ENCODE results near the gene SEL1L2.
"Not testable (repeated sequence)": the region's sequence is repeated elsewhere in the genome, so short reads cannot be mapped to it uniquely, and the experiment has no call there.

SEL1L2 gene

GRCh38 chr20:13991955-13992354, 1.5 kb upstream of the SEL1L2 start:
- H3K4me1 ChIP-seq (ENCODE audit: control insufficient read depth, insufficient read depth, low read length); H3K36me3 ChIP-seq (ENCODE audit: control insufficient read depth, insufficient read depth, low read length); H3K4me3 ChIP-seq (ENCODE audit: low read depth, low read length); H3K9me3 ChIP-seq (ENCODE audit: control insufficient read depth, insufficient read depth, low read depth, low read length); H3K27ac ChIP-seq (ENCODE audit: low read depth, low read length); H3K9ac ChIP-seq (ENCODE audit: low read length): not testable (repeated sequence)
- peaks cover 13% of the 10 kb centered on the region for H3K27me3 ChIP-seq (ENCODE audit: control insufficient read depth, insufficient read depth, low read length)

- Histone ChIP-seq H3K4me3 (ENCODE audit: low read depth, low read length) (no peak overlapping the region), H3K9me3 (ENCODE audit: control insufficient read depth, insufficient read depth, low read depth, low read length) (no peaks in the 10 kb centered on the region; the same call in 1 of the 2 replicates), H3K4me1 (ENCODE audit: control insufficient read depth, insufficient read depth, low read length) (0 out of 2 replicates have a peak, but pooled peaks cover 3% of the 10 kb centered on the region), H3K27me3 (ENCODE audit: control insufficient read depth, insufficient read depth, low read length) (peaks cover 6% of the 10 kb centered on the region), H3K36me3 (ENCODE audit: control insufficient read depth, insufficient read depth, low read length) (no peaks in the 10 kb centered on the region), H3K27ac (ENCODE audit: low read depth, low read length) (no peak overlapping the region), H3K9ac (ENCODE audit: low read length) (no peak overlapping the region)
Measured at GRCh38 chr20:13991311-13991710, 897 bp upstream of the SEL1L2 start.

GRCh38 chr20:13984211-13984610, 6.2 kb downstream of the SEL1L2 start:
- no peaks in the 10 kb centered on the region for H3K36me3 ChIP-seq (ENCODE audit: control insufficient read depth, insufficient read depth, low read length)
- no peak overlapping the region for H3K9ac ChIP-seq (ENCODE audit: low read length)
- no peaks in the 10 kb centered on the region for H3K4me1 ChIP-seq (ENCODE audit: control insufficient read depth, insufficient read depth, low read length)
- H3K9me3 ChIP-seq (ENCODE audit: control insufficient read depth, insufficient read depth, low read depth, low read length), result no peaks in the 10 kb centered on the region
- H3K4me3 ChIP-seq (ENCODE audit: low read depth, low read length), result no peak overlapping the region
- no peaks in the 10 kb centered on the region for H3K27me3 ChIP-seq (ENCODE audit: control insufficient read depth, insufficient read depth, low read length)
- no peak overlapping the region for H3K27ac ChIP-seq (ENCODE audit: low read depth, low read length)

DNA sequence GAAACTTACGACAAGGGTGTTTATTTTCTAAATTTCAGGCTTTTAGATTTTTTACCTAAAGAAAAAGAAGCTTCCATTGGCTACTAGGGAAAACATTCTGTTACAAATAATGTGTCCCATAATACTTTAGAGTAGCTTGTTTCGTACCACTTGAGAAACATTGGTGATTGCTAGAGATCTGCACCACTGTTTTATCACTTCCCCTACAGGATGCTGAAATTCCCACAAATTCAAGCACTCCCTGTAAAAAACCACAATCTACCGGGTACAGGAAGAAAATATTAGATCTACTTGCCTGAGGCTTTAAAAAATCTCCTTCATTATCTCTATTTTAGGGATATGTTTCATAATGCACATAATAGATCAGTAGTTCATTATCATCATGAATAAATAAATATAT, 29.9 kb downstream of the SEL1L2 start:
- Histone ChIP-seq H3K27me3 (ENCODE audit: control insufficient read depth, insufficient read depth, low read length) (no peaks in the 10 kb centered on the region), H3K9ac (ENCODE audit: low read length) (no peak overlapping the region), H3K4me3 (ENCODE audit: low read depth, low read length) (no peak overlapping the region), H3K9me3 (ENCODE audit: control insufficient read depth, insufficient read depth, low read depth, low read length) (no peaks in the 10 kb centered on the region), H3K36me3 (ENCODE audit: control insufficient read depth, insufficient read depth, low read length) (no peaks in the 10 kb centered on the region), H3K27ac (ENCODE audit: low read depth, low read length) (no peak overlapping the region), H3K4me1 (ENCODE audit: control insufficient read depth, insufficient read depth, low read length) (no peaks in the 10 kb centered on the region)

- Histone ChIP-seq H3K9me3 (ENCODE audit: control insufficient read depth, insufficient read depth, low read depth, low read length) (no peaks in the 10 kb centered on the region), H3K27me3 (ENCODE audit: control insufficient read depth, insufficient read depth, low read length) (no peaks in the 10 kb centered on the region), H3K9ac (ENCODE audit: low read length) (no peak overlapping the region), H3K4me3 (ENCODE audit: low read depth, low read length) (no peak overlapping the region), H3K4me1 (ENCODE audit: control insufficient read depth, insufficient read depth, low read length) (no peaks in the 10 kb centered on the region), H3K36me3 (ENCODE audit: control insufficient read depth, insufficient read depth, low read length) (no peaks in the 10 kb centered on the region), H3K27ac (ENCODE audit: low read depth, low read length) (no peak overlapping the region)
Measured at GRCh38 chr20:13960119-13960518, 30.3 kb downstream of the SEL1L2 start.

GRCh38 chr20:13953227-13953626, 37.2 kb downstream of the SEL1L2 start:
- Histone ChIP-seq H3K36me3 (ENCODE audit: control insufficient read depth, insufficient read depth, low read length) (no peaks in the 10 kb centered on the region), H3K27ac (ENCODE audit: low read depth, low read length) (no peak overlapping the region), H3K9me3 (ENCODE audit: control insufficient read depth, insufficient read depth, low read depth, low read length) (no peaks in the 10 kb centered on the region), H3K4me3 (ENCODE audit: low read depth, low read length) (no peak overlapping the region), H3K27me3 (ENCODE audit: control insufficient read depth, insufficient read depth, low read length) (no peaks in the 10 kb centered on the region), H3K4me1 (ENCODE audit: control insufficient read depth, insufficient read depth, low read length) (no peaks in the 10 kb centered on the region), H3K9ac (ENCODE audit: low read length) (no peak overlapping the region)

GRCh38 chr20:13947719-13948118, 42.7 kb downstream of the SEL1L2 start:
- no peaks in the 10 kb centered on the region for H3K27me3 ChIP-seq (ENCODE audit: control insufficient read depth, insufficient read depth, low read length)
- no peaks in the 10 kb centered on the region for H3K36me3 ChIP-seq (ENCODE audit: control insufficient read depth, insufficient read depth, low read length)
- 0 out of 2 replicates have a peak, but pooled peaks cover 3% of the 10 kb centered on the region for H3K9me3 ChIP-seq (ENCODE audit: control insufficient read depth, insufficient read depth, low read depth, low read length)
- H3K4me3 ChIP-seq (ENCODE audit: low read depth, low read length), result no peak overlapping the region
- H3K4me1 ChIP-seq (ENCODE audit: control insufficient read depth, insufficient read depth, low read length), result no peaks in the 10 kb centered on the region
- H3K27ac ChIP-seq (ENCODE audit: low read depth, low read length), result no peak overlapping the region
- no peak overlapping the region for H3K9ac ChIP-seq (ENCODE audit: low read length)

DNA sequence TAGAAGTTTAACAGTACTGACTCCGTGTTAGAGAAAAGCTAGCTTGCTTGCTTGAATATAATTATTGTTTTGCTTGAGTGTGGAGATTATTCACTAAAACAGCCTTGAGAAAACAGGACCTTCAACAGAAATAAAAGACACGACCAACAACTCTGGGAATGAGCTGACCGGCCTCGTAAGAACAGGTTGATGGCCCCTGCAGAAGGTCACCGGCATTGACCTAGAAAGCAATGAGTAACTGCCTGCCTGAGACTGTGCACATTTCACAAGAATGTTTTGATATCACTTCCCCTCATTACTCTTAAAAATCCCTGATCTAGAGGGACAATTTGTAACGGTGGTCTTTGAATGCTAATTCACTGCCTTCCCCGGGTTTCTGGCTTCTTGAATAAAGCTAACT, 49.4 kb downstream of the SEL1L2 start:
- Histone ChIP-seq H3K4me1 (ENCODE audit: control insufficient read depth, insufficient read depth, low read length) (no peaks in the 10 kb centered on the region), H3K27me3 (ENCODE audit: control insufficient read depth, insufficient read depth, low read length) (no peaks in the 10 kb centered on the region), H3K9ac (ENCODE audit: low read length) (no peak overlapping the region), H3K9me3 (ENCODE audit: control insufficient read depth, insufficient read depth, low read depth, low read length) (peaks cover 6% of the 10 kb centered on the region; the same call in 1 of the 2 replicates), H3K36me3 (ENCODE audit: control insufficient read depth, insufficient read depth, low read length) (no peaks in the 10 kb centered on the region), H3K27ac (ENCODE audit: low read depth, low read length) (no peak overlapping the region), H3K4me3 (ENCODE audit: low read depth, low read length) (no peak overlapping the region)

GRCh38 chr20:13936781-13937576, 53.4 kb downstream of the SEL1L2 start:
- Histone ChIP-seq H3K4me1 (ENCODE audit: control insufficient read depth, insufficient read depth, low read length) (no peaks in the 10 kb centered on the region), H3K36me3 (ENCODE audit: control insufficient read depth, insufficient read depth, low read length) (no peaks in the 10 kb centered on the region)

GRCh38 chr20:13934992-13935894, 55.2 kb downstream of the SEL1L2 start:
- H3K27me3 ChIP-seq (ENCODE audit: control insufficient read depth, insufficient read depth, low read length), result no peaks in the 10 kb centered on the region

More at GRCh38 chr20:13936781-13937576, 53.4 kb downstream of the SEL1L2 start:
- peaks cover 6% of the 10 kb centered on the region; the same call in 1 of the 2 replicates for H3K9me3 ChIP-seq (ENCODE audit: control insufficient read depth, insufficient read depth, low read depth, low read length)
- H3K4me3 ChIP-seq (ENCODE audit: low read depth, low read length), result no peak overlapping the region
- H3K27ac ChIP-seq (ENCODE audit: low read depth, low read length), result no peak overlapping the region
- H3K27me3 ChIP-seq (ENCODE audit: control insufficient read depth, insufficient read depth, low read length), result no peaks in the 10 kb centered on the region
- H3K9ac ChIP-seq (ENCODE audit: low read length), result no peak overlapping the region

DNA sequence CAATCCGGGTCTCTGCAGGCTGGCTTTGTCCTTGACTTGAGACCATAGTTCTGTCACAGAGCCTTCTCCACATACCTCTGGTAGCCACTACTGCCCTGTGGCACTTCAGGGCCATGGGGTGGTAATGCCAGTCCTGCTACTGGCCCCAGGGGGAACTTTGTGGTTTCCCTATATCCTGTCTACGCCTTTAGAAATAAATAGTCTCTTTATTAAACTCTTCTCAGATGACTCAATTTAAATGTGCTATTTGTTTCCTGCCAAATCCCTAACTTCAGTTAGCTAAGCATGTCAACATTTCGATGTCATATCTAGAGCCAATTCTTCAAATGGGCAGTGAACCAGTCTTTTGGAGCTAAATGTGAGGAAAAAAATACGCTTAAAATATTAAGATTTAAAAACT, 60.1 kb downstream of the SEL1L2 start:
- H3K9ac ChIP-seq (ENCODE audit: low read length), result no peak overlapping the region
- H3K4me3 ChIP-seq (ENCODE audit: low read depth, low read length), result no peak overlapping the region

More at GRCh38 chr20:13934992-13935894, 55.2 kb downstream of the SEL1L2 start:
- Histone ChIP-seq H3K9ac (ENCODE audit: low read length) (no peak overlapping the region), H3K27ac (ENCODE audit: low read depth, low read length) (no peak overlapping the region), H3K9me3 (ENCODE audit: control insufficient read depth, insufficient read depth, low read depth, low read length) (peaks cover 6% of the 10 kb centered on the region; the same call in 1 of the 2 replicates), H3K4me3 (ENCODE audit: low read depth, low read length) (no peak overlapping the region), H3K36me3 (ENCODE audit: control insufficient read depth, insufficient read depth, low read length) (no peaks in the 10 kb centered on the region), H3K4me1 (ENCODE audit: control insufficient read depth, insufficient read depth, low read length) (no peaks in the 10 kb centered on the region)

More for the DNA sequence above, 60.1 kb downstream of the SEL1L2 start:
- no peak overlapping the region for H3K27ac ChIP-seq (ENCODE audit: low read depth, low read length)
- H3K36me3 ChIP-seq (ENCODE audit: control insufficient read depth, insufficient read depth, low read length), result no peaks in the 10 kb centered on the region
- H3K4me1 ChIP-seq (ENCODE audit: control insufficient read depth, insufficient read depth, low read length), result no peaks in the 10 kb centered on the region
- no peaks in the 10 kb centered on the region for H3K27me3 ChIP-seq (ENCODE audit: control insufficient read depth, insufficient read depth, low read length)
- H3K9me3 ChIP-seq (ENCODE audit: control insufficient read depth, insufficient read depth, low read depth, low read length), result no peaks in the 10 kb centered on the region
